Lung (tissue), 12 donors: Measurements from ENCODE around the gene TTC29. TPM values are rescaled to one million over a fixed set of nuclear protein-coding genes. Genes with fewer than 3 reads are reported as not detected.

Source experiments
- ATAC-seq: fragments of 200-7000 bp; cut with Tn5 transposase; one replicate; pipeline ENCODE4 v1.9.1; 2020; ENCODE audit warnings: moderate number of reproducible peaks; ENCODE audit not compliant: insufficient read depth, low FRiP score
- DNase-seq, 3 donors: peaks; one replicate each; pipeline ENCODE4 v3.0.0-alpha.2; 2013 to 2017
- H3K27ac ChIP-seq, 2 donors: one replicate each; pipeline ENCODE4 v1.5.1; 2013; ENCODE audit warnings: mild to moderate bottlenecking in 2 of 2, moderate library complexity in 2 of 2, control low read depth in 1 of 2, inconsistent platforms in 1 of 2, low read depth in 1 of 2, low read length in 1 of 2
- H3K27me3 ChIP-seq, 3 donors: one replicate each; pipeline ENCODE4 v1.5.1; 2013; ENCODE audit warnings: low read length in 2 of 3; ENCODE audit not compliant: control insufficient read depth in 3 of 3, insufficient read depth in 3 of 3
- H3K36me3 ChIP-seq, 4 donors: one replicate each; pipeline ENCODE4 v1.5.1; 2013; ENCODE audit warnings: low read length in 4 of 4, mild to moderate bottlenecking in 1 of 4, moderate library complexity in 1 of 4; ENCODE audit not compliant: control insufficient read depth in 4 of 4, insufficient read depth in 4 of 4
- H3K4me1 ChIP-seq, 5 donors: one replicate each; pipeline ENCODE4 v1.5.1; 2013; ENCODE audit warnings: low read length in 5 of 5, mild to moderate bottlenecking in 2 of 5, moderate library complexity in 1 of 5; ENCODE audit not compliant: control insufficient read depth in 5 of 5, insufficient read depth in 5 of 5
- H3K4me3 ChIP-seq: one replicate; pipeline ENCODE4 v1.5.1; 2013; ENCODE audit warnings: mild to moderate bottlenecking, control low read depth, moderate library complexity
- H3K9ac ChIP-seq, 2 donors: one replicate each; pipeline ENCODE4 v1.5.1; 2013; ENCODE audit warnings: low read length in 2 of 2, control low read depth in 1 of 2; ENCODE audit not compliant: insufficient read depth in 1 of 2
- H3K9me3 ChIP-seq, 4 donors: one replicate each; pipeline ENCODE4 v1.5.1; 2013; ENCODE audit warnings: low read length in 3 of 4, mild to moderate bottlenecking in 1 of 4, moderate library complexity in 1 of 4; ENCODE audit not compliant: control insufficient read depth in 4 of 4, insufficient read depth in 3 of 4
- WGBS, 2 donors: extraction: QIAGEN DNeasy Blood & Tissue Kit; methylation state at CpG; one replicate each; pipeline ENCODE4 v1.1.7; 2013; 5-methylcytosine and 5-hydroxymethylcytosine counted together
- polyA plus RNA-seq, 2 donors: library from polyadenylated mRNA; stranded (reverse); fragments of 200-250 nt; gene quantifications; one replicate each; pipeline ENCODE4 v1.2.1, GENCODE V29; 2013
- total RNA-seq, 2 donors: library from RNA; depleted of rRNA in 1 of 2; stranded (reverse); fragments of >200 nt in 1 of 2; gene quantifications; one replicate each; pipeline ENCODE4 v1.2.1, GENCODE V29; 2014 to 2021
- TF ChIP-seq, protein P1 (sequence below): IDR thresholded peaks from 2 replicates; pipeline ENCODE4 v1.5.1; 2012; ENCODE audit warnings: mild to moderate bottlenecking; ENCODE audit errors: control extremely low read depth, extremely low read depth
- donor health status: control.
- donor health status: control.
- donor health status: Bipolar disorder and iron deficiency.
- donor health status: healthy.
- donor health status: DM: yes; HTN: yes; CAD: no.

Gene TTC29
- total and polyA plus RNA-seq, 4 donors: 2.6 to 11.1 (median 7.2) TPM

DNA sequence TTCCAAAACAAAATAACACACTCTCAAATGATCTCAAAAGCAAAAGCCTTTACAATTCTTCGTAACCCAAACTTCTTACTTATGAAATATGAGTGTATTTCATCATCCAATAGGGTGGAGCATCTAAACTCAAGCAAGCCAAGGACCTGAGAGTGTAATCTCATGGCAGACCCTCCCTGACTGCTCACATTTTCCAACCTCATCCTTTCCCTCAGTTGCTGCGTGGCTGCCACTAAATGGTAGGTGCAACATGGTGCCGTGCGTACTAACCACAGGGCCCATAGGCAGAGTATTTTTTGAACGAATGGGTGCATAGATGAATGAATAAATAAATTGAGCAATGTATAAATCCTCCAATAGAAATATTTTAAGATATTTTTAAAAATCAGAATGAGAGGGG lies 45.4 kb downstream of the TTC29 start:
- no peaks in the 10 kb centered on the region for H3K9me3 ChIP-seq
- ATAC-seq (no peak), DNase-seq (no peak)
- H3K27ac ChIP-seq: no peak overlapping the region
- no peaks in the 10 kb centered on the region for H3K4me1 ChIP-seq
- no peak overlapping the region for H3K4me3 ChIP-seq
- H3K36me3 ChIP-seq: no peaks in the 10 kb centered on the region
- no peak overlapping the region for H3K9ac ChIP-seq
- TF ChIP-seq, protein P1, sequence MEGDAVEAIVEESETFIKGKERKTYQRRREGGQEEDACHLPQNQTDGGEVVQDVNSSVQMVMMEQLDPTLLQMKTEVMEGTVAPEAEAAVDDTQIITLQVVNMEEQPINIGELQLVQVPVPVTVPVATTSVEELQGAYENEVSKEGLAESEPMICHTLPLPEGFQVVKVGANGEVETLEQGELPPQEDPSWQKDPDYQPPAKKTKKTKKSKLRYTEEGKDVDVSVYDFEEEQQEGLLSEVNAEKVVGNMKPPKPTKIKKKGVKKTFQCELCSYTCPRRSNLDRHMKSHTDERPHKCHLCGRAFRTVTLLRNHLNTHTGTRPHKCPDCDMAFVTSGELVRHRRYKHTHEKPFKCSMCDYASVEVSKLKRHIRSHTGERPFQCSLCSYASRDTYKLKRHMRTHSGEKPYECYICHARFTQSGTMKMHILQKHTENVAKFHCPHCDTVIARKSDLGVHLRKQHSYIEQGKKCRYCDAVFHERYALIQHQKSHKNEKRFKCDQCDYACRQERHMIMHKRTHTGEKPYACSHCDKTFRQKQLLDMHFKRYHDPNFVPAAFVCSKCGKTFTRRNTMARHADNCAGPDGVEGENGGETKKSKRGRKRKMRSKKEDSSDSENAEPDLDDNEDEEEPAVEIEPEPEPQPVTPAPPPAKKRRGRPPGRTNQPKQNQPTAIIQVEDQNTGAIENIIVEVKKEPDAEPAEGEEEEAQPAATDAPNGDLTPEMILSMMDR: no peak
- 91% methylated on average over 5 of the region's 5 CpGs for WGBS, 2 donors
- no peaks in the 10 kb centered on the region for H3K27me3 ChIP-seq

DNA sequence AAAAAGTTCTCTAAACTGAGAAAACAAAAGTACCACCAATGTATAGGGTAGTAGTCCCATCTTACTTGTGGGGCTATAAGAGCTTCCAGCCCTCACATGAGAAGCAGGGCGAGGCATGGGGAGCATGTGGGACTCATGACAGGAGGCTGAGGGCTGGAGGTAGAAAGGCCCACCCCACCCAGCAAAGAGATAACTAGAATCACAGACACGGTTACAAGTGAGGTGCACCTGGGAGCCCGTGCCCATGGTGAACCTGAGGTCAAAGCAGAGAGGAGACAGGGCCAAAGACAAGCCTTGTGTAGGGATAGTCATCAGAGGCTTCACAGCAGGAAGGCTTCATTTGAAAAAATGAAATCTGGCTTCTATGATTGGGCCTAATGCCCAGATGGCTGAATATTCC lies 55.4 kb downstream of the TTC29 start:
- no peak overlapping the region for H3K9ac ChIP-seq
- DNase-seq: no peak
- TF ChIP-seq, protein P1: no peak
- 84 to 86% methylated on average over 3 of the region's 3 CpGs for WGBS, 2 donors
- H3K27ac ChIP-seq: no peak overlapping the region
- H3K4me3 ChIP-seq: no peak overlapping the region
- H3K9me3 ChIP-seq: no peaks in the 10 kb centered on the region
- H3K27me3 ChIP-seq: no peaks in the 10 kb centered on the region
- ATAC-seq: no peak
- no peaks in the 10 kb centered on the region for H3K36me3 ChIP-seq
- no peaks in the 10 kb centered on the region for H3K4me1 ChIP-seq

DNA sequence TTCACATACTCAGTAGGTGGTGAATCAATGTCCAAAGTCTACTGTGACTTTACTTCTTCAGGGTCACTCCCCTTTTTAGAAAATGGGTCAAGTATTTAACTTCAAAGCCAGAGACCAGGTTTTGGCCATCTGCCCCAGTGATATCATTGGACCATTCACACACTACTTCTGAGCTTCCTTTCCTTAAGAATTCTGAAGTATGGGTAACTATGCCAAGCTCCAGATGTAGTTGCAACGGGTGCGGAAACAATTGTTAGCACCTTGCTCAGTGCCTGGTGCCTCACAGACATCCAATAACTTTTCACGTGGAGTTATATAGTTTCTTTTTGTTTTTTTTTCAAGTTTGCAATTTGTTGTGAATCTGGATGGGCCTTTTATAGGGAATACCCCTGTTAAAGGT lies 62.6 kb downstream of the TTC29 start:
- Histone ChIP-seq H3K9ac (no peak overlapping the region), H3K4me3 (no peak overlapping the region), H3K4me1 (no peaks in the 10 kb centered on the region), H3K27me3 (no peaks in the 10 kb centered on the region), H3K9me3 (no peaks in the 10 kb centered on the region), H3K36me3 (no peaks in the 10 kb centered on the region), H3K27ac (no peak overlapping the region)
- DNase-seq (no peak), ATAC-seq (peak; percentile 27)
- WGBS, 2 donors: 68 to 77% methylated on average over 3 of the region's 3 CpGs
- TF ChIP-seq, protein P1: no peak

DNA sequence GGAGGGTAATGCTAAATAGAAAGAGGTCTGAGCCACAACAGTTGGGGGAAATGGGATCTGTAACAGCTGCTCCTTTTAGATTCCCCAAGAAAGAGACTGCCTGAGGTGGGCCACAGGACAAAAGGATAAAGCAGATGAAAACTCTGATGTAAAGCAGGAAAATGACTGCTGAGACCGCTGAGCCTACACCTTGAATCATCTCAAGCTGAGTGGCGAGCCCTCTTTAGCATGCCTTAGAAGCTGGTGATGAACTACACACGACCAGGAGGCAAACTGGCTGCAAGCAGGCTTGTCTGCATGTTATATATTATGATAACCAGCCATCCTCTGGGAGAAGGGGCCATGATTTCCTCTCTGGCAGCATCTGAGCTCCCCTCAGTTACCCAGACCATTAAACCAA lies 88.4 kb downstream of the TTC29 start:
- Histone ChIP-seq H3K4me3 (no peak overlapping the region), H3K36me3 (no peaks in the 10 kb centered on the region), H3K27me3 (no peaks in the 10 kb centered on the region), H3K9me3 (no peaks in the 10 kb centered on the region), H3K27ac (no peak overlapping the region), H3K4me1 (no peaks in the 10 kb centered on the region), H3K9ac (no peak overlapping the region)
- DNase-seq: no peak
- WGBS, 2 donors: 68 to 77% methylated on average over 3 of the region's 3 CpGs
- TF ChIP-seq, protein P1: no peak
- ATAC-seq: no peak
